ENCODE results near the gene SLCO1C1.

Gene SLCO1C1

GRCh38 chr12:20800160-20800559, 105.0 kb downstream of the SLCO1C1 start:
- DNase-seq: no peak

GRCh38 chr12:20801035-20801434, 105.9 kb downstream of the SLCO1C1 start:
- no peak for DNase-seq
